Measurements from ENCODE around the gene MRNIP.

Gene MRNIP

GRCh38 chr5:179822059-179822432, 36.6 kb downstream of the MRNIP start:
- no peak for DNase-seq (ENCODE audit: low read depth in 2 of 2)

- DNase-seq (ENCODE audit: low read depth in 2 of 2), result peak; percentile 75 to 78
These were observed 37.1 kb downstream of the MRNIP start for GRCh38 chr5:179821298-179822058.

GRCh38 chr5:179820483-179821297, 37.9 kb downstream of the MRNIP start, which contains the start of gene SQSTM1:
Gene SQSTM1 (plus strand): TSS chr5:179820905. CDS start chr5:179820937, 32 bp downstream.
- peak; percentile 68 to 74 for DNase-seq (ENCODE audit: low read depth in 2 of 2)

- no peak for DNase-seq (ENCODE audit: low read depth in 2 of 2)
These were observed 38.5 kb downstream of the MRNIP start for GRCh38 chr5:179820127-179820482.

- no peak for DNase-seq (ENCODE audit: low read depth in 2 of 2)
These were observed 39.1 kb downstream of the MRNIP start for GRCh38 chr5:179819296-179820126.

- peak; percentile 81 to 89 for DNase-seq (ENCODE audit: low read depth in 2 of 2)
These were observed 39.8 kb downstream of the MRNIP start for GRCh38 chr5:179818746-179819295.

GRCh38 chr5:179817890-179818745, 40.5 kb downstream of the MRNIP start:
- DNase-seq (ENCODE audit: low read depth in 2 of 2), result no peak

GRCh38 chr5:179817470-179817840, 41.2 kb downstream of the MRNIP start:
- no peak for DNase-seq (ENCODE audit: low read depth in 2 of 2)

- DNase-seq (ENCODE audit: low read depth in 2 of 2), result no peak
These were observed 41.7 kb downstream of the MRNIP start for GRCh38 chr5:179816796-179817469.

GRCh38 chr5:179816401-179816795, 42.2 kb downstream of the MRNIP start:
- DNase-seq (ENCODE audit: low read depth in 2 of 2), result no peak

GRCh38 chr5:179815491-179816249, 42.9 kb downstream of the MRNIP start:
- no peak for DNase-seq (ENCODE audit: low read depth in 2 of 2)

GRCh38 chr5:179814090-179814489, 44.5 kb downstream of the MRNIP start:
- DNase-seq (ENCODE audit: low read depth in 2 of 2), result no peak

GRCh38 chr5:179812997-179813607, 45.5 kb downstream of the MRNIP start:
- DNase-seq (ENCODE audit: low read depth in 2 of 2), result no peak

GRCh38 chr5:179812135-179812825, 46.3 kb downstream of the MRNIP start:
- DNase-seq (ENCODE audit: low read depth in 2 of 2), result no peak

GRCh38 chr5:179806250-179807048, 52.2 kb downstream of the MRNIP start, which contains the start of gene MGAT4B:
Gene MGAT4B (minus strand): TSS chr5:179806866. CDS start chr5:179806583, 283 bp downstream.
- DNase-seq (ENCODE audit: low read depth in 2 of 2), result peak in 1 of 2 donors; percentile 49

GRCh38 chr5:179805529-179806249, 52.9 kb downstream of the MRNIP start:
- DNase-seq (ENCODE audit: low read depth in 2 of 2), result no peak

- no peak for DNase-seq (ENCODE audit: low read depth in 2 of 2)
These were observed 53.5 kb downstream of the MRNIP start for GRCh38 chr5:179805070-179805528.

All from stimulated activated CD8-positive, alpha-beta memory T cell treated with anti-CD3 and anti-CD28 coated beads, Interleukin-15, amount 100 ng/mL, for 48 hours (primary cell).